HEK293 (cell line): ENCODE measurements around the gene UNC93A.

Source experiments
- ZBTB21 ChIP-seq: fragments of 450-650 bp; formaldehyde crosslinking; IDR thresholded peaks from 2 replicates; pipeline ENCODE4 v1.5.1; 2017; ENCODE audit warnings: missing biosample characterization, missing genetic modification characterization
- ZNF416 ChIP-seq: fragments of 450-650 bp; formaldehyde crosslinking; IDR thresholded peaks from 2 replicates; pipeline ENCODE4 v1.5.1; 2016; ENCODE audit warnings: missing biosample characterization, missing genetic modification characterization
- TF ChIP-seq, protein P1 (sequence below): fragments of 450-650 bp; formaldehyde crosslinking; IDR thresholded peaks from 2 replicates; pipeline ENCODE4 v1.5.1; 2016; ENCODE audit warnings: missing biosample characterization, missing genetic modification characterization

DNA sequence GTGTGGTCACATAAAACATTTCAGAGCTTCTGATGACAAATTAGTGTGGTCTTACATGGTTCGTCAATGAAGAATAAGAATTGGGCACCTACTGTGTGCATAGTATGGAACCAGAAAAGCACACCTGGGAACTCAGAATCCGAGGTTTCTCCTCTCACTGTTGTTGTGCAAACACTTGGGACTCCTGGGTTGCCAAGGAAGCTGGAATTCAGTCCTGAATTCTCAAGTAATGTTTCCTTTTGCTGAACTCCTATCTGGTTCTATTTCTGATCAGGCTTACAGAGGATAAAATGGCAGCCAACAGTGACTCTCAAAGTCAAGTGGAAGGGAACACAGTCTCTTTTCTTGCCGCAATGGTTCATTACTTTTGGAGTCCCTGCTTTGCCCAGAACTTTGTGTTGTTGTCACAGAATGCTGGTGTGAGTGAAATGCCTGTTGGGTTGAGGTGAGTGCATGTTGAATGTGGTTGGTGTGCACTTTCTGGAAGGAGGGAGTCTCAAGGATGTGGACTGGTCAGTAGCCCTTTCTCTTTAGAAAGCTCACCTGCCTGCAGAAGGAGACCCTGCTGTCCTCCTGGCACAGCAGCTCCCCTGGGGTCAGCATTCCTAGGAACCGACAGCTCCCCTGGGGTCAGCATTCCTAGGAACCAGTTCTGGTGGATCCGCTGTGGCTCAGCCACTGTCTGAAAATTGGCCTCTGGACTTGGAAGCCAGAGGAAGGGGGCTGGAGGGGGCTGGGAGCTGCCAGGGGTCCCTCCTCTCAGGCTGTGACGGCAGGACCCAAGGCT is 1.4 kb downstream of the UNC93A start:
- TF ChIP-seq ZBTB21 (tag by site-specific recombination) (no peak), ZNF416 (tag by site-specific recombination) (no peak)
- TF ChIP-seq, protein P1, sequence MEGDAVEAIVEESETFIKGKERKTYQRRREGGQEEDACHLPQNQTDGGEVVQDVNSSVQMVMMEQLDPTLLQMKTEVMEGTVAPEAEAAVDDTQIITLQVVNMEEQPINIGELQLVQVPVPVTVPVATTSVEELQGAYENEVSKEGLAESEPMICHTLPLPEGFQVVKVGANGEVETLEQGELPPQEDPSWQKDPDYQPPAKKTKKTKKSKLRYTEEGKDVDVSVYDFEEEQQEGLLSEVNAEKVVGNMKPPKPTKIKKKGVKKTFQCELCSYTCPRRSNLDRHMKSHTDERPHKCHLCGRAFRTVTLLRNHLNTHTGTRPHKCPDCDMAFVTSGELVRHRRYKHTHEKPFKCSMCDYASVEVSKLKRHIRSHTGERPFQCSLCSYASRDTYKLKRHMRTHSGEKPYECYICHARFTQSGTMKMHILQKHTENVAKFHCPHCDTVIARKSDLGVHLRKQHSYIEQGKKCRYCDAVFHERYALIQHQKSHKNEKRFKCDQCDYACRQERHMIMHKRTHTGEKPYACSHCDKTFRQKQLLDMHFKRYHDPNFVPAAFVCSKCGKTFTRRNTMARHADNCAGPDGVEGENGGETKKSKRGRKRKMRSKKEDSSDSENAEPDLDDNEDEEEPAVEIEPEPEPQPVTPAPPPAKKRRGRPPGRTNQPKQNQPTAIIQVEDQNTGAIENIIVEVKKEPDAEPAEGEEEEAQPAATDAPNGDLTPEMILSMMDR (tag by site-specific recombination) = no peak
